Mesenteric fat pad (tissue), 1 donor: ENCODE measurements around the gene AKAP8L. TPM values are rescaled to one million over a fixed set of nuclear protein-coding genes. Genes with fewer than 3 reads are reported as not detected.
A peak's percentile ranks its signal among the peaks of the same experiment; 100 is the strongest.

Source experiments
- DNase-seq: peaks from one replicate; pipeline ENCODE4 v3.0.0-alpha.2; 2020; ENCODE audit warnings: low spot score
- total RNA-seq: library from RNA; stranded (reverse); fragmentation: NEBNext Ultra II Directional; extraction: Animal tissue kit (Norgen Biotek cat#: 25700); gene quantifications from one replicate; pipeline ENCODE4 v1.2.1, GENCODE V29; 2021
- donor health status: DM: yes; HTN: yes; CAD: no.

The AKAP8L gene
- total RNA-seq, 1 donor from 2014 or later = 63.8 TPM

DNA sequence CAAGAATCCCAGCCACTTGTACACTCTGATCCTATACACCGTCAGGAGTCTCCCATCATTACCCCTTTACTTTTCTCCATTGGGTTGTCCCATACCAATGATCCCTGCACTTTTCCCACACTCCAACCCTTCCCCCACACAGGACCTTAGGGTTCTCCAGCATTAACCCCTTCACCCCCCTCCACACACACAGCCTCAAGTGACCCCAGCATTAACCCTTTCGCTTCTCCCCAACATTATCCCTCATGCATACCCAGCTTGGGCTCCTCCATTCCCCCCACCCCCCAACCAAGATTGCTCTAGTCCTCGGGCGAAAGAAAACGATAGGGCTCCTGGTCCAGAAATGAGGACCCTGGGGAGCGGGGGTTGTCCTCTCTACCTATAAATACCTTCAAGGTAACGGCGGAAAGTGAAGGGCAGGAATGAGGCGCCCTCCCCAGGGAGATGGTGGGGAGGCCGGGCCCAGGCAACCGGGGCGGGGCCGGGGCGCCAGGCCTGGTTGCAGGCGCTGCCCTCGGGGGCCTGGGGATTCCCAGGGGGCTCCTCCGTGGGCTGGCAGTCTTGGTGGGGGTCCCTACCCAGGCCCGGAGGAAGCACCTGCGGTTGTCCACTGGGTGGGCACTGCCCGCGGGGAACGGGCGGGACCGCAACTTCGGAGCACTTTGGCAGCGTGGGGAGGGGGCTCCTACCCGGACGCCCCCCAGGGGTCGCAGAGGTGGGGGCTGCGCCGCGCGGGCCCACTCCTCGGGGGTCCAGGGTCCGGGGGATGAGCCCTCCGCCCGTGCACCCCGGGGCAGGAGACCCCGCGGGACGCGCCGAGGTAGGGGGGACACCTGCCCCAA is 30.2 kb upstream of the AKAP8L start:
- no peak for DNase-seq

DNA sequence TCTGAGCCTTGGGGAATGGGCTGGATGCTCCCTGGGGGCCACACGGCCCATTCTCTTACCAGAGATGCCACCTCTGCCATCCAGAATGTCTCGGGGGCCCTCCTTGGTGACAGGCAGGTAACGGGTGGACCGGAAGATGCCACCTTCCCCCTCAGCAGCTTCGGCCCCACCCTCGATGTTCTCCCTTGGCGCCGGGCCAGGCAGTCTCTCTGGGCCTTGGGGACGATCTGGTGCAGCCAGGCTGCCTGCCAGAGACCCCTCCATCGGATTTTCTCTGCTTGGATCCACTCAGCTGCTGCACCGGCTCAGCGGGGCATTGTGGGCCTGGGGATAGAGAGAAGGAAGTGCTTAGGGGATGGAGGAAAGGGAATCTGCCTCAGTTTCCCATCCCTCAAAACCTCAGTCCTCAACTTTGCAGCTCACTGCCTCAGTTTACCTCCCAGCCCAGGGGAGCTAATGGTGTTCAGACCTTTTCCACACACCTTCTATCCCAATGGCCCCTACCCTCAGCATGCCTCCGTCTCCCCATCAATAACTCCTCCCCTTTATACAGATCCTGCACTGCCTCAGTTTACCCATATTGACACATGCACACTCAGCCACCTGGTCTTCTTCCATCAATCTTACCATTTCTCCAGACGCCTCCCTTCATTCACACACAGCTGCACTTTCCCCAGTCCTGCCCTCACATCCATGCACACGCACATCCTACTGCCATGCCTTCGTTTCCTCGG is 29.4 kb upstream of the AKAP8L start:
- DNase-seq = no peak

GRCh38 chr19:15447057-15447456 is 28.3 kb upstream of the AKAP8L start:
- DNase-seq = no peak

DNA sequence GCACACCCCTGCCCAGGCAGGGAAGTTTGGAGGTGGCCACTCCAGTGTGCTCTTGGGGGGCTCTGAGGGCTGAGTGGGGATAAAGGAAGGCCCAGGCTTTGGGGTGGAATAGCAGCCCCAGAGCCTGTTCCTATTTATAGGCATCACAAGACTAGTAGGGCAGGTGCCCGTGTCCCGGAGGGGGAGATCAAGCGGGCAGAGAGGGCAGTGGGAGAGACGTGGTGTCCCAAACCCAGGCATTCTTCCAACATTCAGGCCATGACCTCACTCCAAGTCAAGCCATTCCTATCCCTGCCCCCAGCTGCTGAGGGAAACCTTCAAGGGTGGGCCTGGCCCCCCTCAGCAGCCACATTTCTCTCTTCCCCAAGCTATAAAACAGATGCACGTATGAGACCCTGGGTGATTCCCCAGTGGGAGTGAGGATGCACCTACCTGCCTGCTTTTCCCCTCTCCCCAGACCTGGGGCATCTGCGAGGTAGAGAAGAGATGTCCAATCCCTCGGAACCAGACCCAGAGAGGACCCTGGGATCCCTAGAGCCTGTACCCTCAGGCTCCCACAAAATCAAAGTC is 27.1 kb upstream of the AKAP8L start:
- DNase-seq = no peak

DNA sequence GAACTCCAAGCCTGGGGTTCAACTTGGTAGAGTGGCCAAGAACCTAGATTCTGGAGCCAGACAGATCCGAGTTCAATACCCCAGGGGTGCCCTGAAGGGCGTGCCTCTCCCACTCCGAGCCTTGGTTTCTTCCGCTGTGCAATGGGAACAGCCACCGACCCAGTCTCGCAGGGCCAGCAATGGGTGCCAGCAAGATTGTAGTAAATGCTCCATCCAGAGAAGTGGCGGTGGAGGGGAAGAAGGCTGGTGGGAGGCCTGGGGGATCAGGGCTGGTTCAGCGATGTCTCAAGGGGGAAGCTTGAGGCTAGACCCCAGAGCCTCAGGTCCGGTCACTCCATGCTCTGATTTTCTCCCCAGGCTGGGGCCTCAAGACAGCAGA is 26.4 kb upstream of the AKAP8L start:
- DNase-seq = no peak

- no peak for DNase-seq
These were observed 25.9 kb upstream of the AKAP8L start for GRCh38 chr19:15444505-15445226.

DNA sequence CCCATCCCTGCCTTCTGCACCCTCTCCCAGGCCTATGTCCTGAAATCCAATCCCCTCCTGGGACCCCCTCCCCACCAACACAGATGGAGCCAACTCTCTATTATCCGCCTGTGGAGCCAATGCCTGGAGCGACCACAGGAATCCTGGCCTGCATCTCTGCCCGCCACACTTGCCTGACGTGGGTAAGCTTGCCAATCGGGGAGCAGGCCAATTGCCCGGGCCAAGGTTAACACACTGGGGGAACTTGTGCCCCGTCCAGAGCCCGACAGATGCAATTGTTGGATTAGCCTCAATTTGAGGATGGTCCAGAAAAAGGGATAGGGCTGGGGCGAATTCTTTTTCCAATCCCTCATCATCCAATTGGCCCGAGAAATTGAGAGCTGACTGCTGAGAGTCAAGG is 25.1 kb upstream of the AKAP8L start:
- DNase-seq = no peak

GRCh38 chr19:15443325-15443724 is 24.5 kb upstream of the AKAP8L start:
- DNase-seq = no peak

DNA sequence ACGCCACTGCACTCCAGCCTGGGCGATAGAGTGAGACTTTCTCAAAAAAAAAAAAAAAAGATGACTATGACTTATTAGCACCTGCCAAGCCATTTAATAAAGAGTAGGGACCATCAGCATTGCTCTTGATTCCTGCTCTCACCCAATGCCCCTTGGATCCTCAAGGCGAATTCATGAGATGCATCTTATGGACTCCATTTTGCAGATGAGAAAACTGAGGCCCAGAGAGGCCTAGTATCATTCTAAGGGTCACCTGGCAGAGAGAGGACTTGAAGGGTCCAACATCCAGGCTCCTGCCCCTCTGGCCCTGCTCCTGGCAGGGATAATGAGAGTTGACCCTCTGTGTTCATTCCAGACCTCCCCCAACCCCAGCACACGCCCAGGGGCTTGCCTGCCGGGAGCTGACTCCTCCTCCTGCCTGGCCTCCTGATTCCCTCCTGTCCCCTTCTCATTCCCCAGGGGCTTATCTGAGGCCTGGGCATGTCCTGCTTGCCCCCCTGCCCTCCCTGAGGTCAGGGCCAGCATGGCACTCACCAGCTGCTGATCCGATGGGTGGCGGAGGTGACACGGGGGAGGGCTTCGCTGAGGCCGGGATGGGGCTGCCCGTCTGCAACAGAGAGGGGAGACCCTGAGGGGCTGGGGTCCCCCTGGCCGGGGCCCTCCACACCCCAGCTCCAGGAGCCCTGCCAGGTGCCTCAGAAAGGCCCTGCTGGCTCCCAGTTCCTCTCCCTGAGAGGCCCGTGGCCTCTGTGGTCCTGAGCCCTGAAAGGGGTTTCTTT is 23.5 kb upstream of the AKAP8L start:
- DNase-seq = no peak

DNA sequence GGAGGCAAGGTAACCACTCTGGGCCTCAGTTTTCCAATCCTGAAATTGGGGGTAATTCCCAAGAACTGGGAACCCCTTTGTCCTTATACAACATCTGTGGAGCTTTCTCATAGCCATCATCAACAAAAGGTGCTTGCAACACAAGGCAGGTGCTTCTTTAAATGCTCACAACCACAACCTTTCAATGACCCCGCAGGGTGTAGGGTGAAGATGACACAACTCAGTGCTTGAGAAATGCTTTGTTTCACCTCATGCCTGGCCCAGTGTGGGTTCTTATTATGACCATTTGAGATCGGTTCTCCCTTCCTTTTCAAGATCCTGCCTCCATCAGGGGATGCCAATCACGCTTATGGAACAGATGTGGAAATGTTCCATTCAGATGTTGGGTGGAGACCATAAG is 22.5 kb upstream of the AKAP8L start:
- DNase-seq = no peak

DNA sequence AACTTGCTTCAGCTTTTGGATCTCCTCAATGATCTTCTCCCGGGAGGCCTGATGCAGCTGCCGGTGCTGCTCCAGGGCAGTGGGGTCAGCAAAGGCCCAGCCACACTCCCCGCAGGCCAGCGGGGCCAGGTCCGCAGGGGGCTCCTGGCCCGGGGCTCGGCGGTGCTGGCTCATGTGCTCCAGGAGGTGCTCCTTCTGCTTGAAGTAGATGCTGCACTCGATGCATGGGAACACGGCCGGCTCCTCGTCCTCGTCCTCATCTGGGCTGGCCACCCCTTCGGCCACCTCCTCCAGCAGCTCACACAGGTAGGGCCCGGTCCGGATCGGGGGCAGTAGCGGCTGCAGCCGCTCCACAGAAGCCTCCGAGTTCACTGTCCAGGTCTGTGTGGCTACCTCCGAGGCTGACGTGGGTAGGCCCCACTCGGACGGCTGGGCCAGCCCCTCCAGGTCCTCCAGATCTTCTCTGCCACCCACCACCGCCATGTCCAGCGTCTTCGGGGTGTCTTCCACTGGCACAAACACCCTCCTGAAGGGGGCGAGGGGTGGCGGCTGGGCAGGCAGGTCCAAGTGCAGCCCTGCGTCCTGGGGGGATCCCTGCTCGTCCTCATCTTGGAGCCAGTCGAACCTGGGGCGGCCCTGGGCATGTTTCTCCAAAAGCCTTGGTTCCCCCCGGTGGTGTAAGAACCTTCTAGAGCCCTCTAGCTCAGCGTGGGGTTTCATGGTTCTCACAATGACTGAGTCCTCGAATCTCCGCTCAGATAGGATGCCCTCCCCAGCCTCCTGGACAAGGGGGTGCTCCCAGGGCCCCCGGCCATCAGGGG is 21.2 kb upstream of the AKAP8L start:
- DNase-seq = no peak

DNA sequence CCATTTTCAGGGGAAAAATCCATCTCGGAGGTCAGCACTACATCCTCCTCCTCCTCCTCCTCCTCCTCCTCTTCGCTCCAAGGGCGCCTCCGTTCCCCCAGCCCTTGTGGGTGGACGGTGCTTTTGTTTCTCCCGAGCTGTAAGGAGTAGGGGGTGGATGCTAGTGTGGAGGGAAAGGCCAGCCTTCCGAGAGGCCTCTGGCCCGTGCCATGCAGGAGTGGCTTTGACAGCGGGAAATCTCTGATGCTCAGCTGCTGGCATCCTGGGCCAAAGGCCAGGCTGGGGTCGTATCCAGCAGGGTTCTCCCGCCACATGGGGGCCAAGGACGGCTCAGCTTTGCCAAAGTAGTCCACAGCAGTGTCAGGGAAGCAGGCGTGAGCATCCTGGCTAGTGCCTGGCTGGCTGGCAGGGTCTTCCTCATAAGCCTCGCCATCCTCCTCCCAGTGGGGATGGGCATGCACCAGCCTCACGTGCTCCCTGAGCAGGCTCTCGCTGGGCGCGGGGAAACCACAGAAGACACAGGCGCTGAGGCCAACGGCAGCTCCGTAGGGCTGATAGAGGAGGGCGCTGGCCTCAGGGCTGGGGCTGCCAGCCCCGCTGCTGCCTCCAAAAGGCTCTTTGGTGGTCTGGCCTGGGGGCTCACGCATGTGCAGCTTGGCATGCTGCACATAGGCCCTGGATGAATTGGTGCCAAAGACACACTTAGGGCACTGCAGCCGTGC is 20.5 kb upstream of the AKAP8L start:
- DNase-seq = no peak

GRCh38 chr19:15438577-15438976 is 19.8 kb upstream of the AKAP8L start:
- DNase-seq = peak; percentile 68

DNA sequence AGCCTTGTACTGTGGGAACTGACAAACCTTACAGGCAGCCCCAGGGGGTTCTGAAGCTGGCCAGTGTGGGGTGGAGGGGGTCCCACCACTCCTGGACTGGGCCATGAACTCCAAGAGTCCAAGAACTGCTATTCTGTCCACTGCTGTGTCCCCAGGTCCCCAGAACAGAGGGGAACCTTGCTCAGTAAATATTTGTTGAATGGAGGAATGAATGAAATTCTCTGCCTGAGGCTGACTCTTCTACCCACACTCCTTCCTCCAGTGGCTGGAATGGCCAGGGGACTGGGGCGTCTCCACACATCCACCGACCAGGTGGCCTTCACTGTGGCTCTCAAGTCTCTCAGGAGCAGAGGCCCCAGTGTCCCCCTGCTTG is 19.3 kb upstream of the AKAP8L start:
- peak; percentile 75 for DNase-seq

DNA sequence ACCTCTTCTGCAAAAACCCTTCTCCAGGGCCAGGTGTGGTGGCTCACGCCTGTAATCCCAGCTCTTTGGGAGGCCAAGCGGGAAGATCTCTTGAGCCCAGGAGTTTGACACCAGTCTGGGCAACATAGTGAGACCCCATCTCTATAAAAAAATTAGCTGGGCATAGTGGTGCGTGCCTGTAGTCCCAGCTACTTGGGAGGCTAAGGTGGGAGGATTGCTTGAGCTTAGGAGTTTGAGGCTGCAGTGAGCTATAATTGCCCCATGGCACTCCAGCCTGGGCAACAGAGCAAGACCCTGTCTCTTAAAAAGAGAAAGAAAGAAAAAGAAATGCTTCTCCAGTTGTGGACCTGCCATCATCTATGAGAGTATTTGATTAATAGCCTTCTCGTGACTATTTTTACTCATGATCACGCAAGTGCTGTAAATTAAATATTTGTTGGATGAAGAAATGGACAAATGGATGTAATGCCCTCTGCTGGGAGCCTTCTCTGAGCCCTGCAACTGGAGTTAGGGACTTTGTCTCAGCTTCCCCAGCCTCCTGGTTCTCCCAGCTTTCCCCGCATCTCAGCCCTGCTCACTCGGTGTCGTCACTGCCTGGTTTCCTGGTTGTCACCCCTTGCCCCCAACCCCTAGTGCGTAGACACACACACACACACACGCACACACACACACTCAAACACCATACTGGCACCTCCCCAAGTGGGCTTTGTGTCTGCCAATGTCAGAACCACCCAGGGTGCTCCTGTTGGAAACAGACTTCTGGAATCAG is 18.8 kb upstream of the AKAP8L start:
- DNase-seq = no peak

DNA sequence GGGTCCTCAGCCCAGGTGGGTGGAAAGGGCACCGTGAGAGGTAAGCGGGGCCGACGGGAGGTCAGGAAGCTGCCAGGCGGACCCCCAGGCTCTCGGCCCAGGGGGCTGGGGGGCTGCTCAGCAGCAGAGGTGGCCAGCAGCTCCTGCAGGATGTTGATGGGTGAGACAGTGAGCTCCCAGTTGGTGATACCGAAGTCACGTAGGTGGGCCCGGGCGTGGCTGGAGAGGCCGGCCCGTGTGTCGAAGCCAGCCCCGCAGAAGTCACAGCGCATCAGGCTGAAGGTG is 18.0 kb upstream of the AKAP8L start:
- DNase-seq = no peak

- no peak for DNase-seq
These were observed 17.4 kb upstream of the AKAP8L start for GRCh38 chr19:15436012-15436825.

DNA sequence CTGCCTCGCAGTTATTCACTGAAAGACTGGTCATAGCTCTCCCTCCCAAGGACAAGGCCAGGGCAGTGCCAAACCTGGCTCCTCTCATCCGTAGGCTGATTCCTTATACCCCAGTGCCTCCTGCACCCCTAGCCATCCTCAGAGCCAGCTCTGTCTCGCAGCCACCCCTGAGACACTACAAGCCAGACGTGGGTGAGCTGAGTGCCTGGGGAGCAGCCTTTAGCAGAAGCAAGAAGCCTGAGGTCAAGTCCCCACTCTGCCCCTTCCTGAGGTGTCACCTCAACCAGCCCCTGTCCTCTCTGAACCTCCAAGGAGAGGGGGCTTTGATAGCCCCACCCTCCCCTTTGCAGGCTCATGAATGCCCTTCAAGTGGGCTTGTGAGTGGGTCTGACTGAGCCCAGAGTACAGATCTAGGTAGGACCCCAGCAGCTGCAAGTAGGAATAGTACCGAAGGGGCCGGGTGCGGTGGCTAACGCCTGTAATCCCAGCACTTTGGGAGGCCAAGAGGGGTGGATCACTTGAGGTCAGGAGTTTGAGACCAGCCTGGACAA is 14.8 kb upstream of the AKAP8L start:
- peak; percentile 73 for DNase-seq
